Measurements from ENCODE around the gene KLHL29. TPM values are rescaled to one million over a fixed set of nuclear protein-coding genes. Genes with fewer than 3 reads are reported as not detected.

The KLHL29 gene
- total and polyA plus RNA-seq, 4 donors: 0.29 to 2.3 (median 0.68) TPM

- no peak for DNase-seq (ENCODE audit: low spot score)
- no peak overlapping the region for H3K27ac ChIP-seq (ENCODE audit: low read depth in 1 of 2, low read length in 2 of 2)
Observed at GRCh38 chr2:23452853-23453420, 68.0 kb downstream of the KLHL29 start.

GRCh38 chr2:23453432-23453831, 68.5 kb downstream of the KLHL29 start:
- H3K4me3 ChIP-seq (ENCODE audit: low read depth in 1 of 3, low read length in 3 of 3): no peak overlapping the region
- TF ChIP-seq HNF4G (IDR thresholded peaks at IDR 0.05): no peak
- TF ChIP-seq REST (IDR thresholded peaks at IDR 0.05): no peak
- no peak for TF ChIP-seq HNF4A (conservative IDR thresholded peaks at IDR 0.05)
- TF ChIP-seq TAF1 (conservative IDR thresholded peaks at IDR 0.05): no peak
- H3K4me1 ChIP-seq (ENCODE audit: control insufficient read depth in 4 of 4, insufficient read depth in 4 of 4, low read length in 3 of 4): no peaks in the 10 kb centered on the region
- no peaks in the 10 kb centered on the region for H3K27me3 ChIP-seq (ENCODE audit: control insufficient read depth in 4 of 4, insufficient read depth in 4 of 4, low read length in 3 of 4)
- no peak for DNase-seq (ENCODE audit: low spot score)
- no peaks in the 10 kb centered on the region for H3K36me3 ChIP-seq (ENCODE audit: control insufficient read depth in 4 of 4, insufficient read depth in 3 of 4, low read depth in 1 of 4, low read length in 3 of 4)
- H3K9ac ChIP-seq (ENCODE audit: low read depth in 1 of 2, low read length in 2 of 2): no peak overlapping the region
- no peaks in the 10 kb centered on the region for H3K9me3 ChIP-seq (ENCODE audit: control insufficient read depth in 4 of 4, low read length in 3 of 4)
- WGBS: 79% methylated on average over 8 of the region's 8 CpGs
- no peak overlapping the region for H3K27ac ChIP-seq (ENCODE audit: low read depth in 1 of 2, low read length in 2 of 2)

More at GRCh38 chr2:23452853-23453420, 68.0 kb downstream of the KLHL29 start:
- Histone ChIP-seq H3K4me1 (ENCODE audit: control insufficient read depth in 4 of 4, insufficient read depth in 4 of 4, low read length in 3 of 4) (no peaks in the 10 kb centered on the region), H3K9ac (ENCODE audit: low read depth in 1 of 2, low read length in 2 of 2) (no peak overlapping the region), H3K9me3 (ENCODE audit: control insufficient read depth in 4 of 4, low read length in 3 of 4) (no peaks in the 10 kb centered on the region), H3K4me3 (ENCODE audit: low read depth in 1 of 3, low read length in 3 of 3) (no peak overlapping the region), H3K36me3 (ENCODE audit: control insufficient read depth in 4 of 4, insufficient read depth in 3 of 4, low read depth in 1 of 4, low read length in 3 of 4) (no peaks in the 10 kb centered on the region), H3K27me3 (ENCODE audit: control insufficient read depth in 4 of 4, insufficient read depth in 4 of 4, low read length in 3 of 4) (no peaks in the 10 kb centered on the region)
- TF ChIP-seq NR2F2 (IDR thresholded peaks at IDR 0.05) (no peak), GABPA (IDR thresholded peaks at IDR 0.05 in 1 of 2, conservative IDR thresholded peaks at IDR 0.05 in 1 of 2) (no peak), ZBTB33 (IDR thresholded peaks at IDR 0.05) (no peak), SP1 (IDR thresholded peaks at IDR 0.05) (no peak), HNF4A (conservative IDR thresholded peaks at IDR 0.05) (no peak), ATF3 (IDR thresholded peaks at IDR 0.05) (no peak), RXRA (IDR thresholded peaks at IDR 0.05) (no peak), MAX (IDR thresholded peaks at IDR 0.05) (no peak), RAD21 (IDR thresholded peaks at IDR 0.05) (no peak), FOXA2 (IDR thresholded peaks at IDR 0.05) (no peak), FOXA1 (IDR thresholded peaks at IDR 0.05) (no peak), TAF1 (conservative IDR thresholded peaks at IDR 0.05) (no peak), CTCF (IDR thresholded peaks at IDR 0.05; ENCODE audit: low read depth, low read length, missing input control) (no peak)
- WGBS: 67% methylated on average over 9 of the region's 9 CpGs

Data from liver (tissue), 9 donors.